ENCODE measurements around the gene SH3BGRL2. TPM values are rescaled to one million over a fixed set of nuclear protein-coding genes. Genes with fewer than 3 reads are reported as not detected.
"Not testable (repeated sequence)": the region's sequence is repeated elsewhere in the genome, so short reads cannot be mapped to it uniquely, and the experiment has no call there.

SH3BGRL2 gene
- total RNA-seq, 4 donors from 2014 or later = 18.2 to 65.4 (median 40.1) TPM

DNA sequence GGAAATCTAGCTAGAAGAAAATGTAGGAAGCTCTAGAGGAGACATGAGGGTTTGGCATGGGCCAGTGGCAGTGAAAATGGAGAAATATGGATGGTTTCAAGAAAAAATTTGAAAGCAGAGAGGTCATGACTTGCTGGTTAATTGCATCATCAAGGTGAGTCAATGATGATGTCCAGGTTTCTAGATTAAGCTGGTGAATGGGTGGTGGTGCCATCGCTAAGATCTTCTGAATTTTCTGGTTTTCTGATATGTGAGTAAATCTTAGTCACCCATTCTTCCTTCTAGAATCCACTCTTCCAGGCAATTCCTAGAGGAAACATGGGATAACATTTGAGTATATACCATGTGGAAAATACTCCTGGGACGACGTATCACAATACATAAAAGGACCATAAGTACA, 25.0 kb downstream of the SH3BGRL2 start:
- TF ChIP-seq POLR2A (IDR thresholded peaks at IDR 0.05) = no peak
- H3K4me3 ChIP-seq (ENCODE audit: low read depth, poor library complexity, severe bottlenecking) = no peak overlapping the region
- intact Hi-C loops (cut with DNase I; ENCODE audit: low total_unique reads) = no loop called here
- WGBS, 2 donors = 96% methylated on average over 3 of the region's 3 CpGs
- no peak for DNase-seq (ENCODE audit: low spot score in 2 of 2)

DNA sequence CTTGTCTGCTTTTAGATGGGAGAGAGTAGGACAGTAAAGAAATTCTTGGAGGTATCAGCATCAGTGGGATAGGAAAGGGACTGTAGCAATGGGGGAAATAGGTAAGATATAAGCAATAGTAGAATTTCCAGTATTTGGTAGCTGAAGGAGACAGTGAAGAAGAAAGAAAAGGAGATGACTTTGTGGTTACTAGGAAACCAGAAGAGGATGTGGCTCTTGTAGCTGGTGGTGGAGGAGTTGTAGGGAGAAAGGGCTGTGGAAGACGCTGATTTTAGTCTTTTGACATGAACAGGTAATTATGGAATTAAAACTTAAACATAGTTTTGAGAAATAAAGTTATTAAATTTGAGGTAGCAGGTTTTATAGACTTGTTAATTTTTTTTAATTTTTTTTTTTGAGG, 26.1 kb downstream of the SH3BGRL2 start:
- no peak overlapping the region for H3K4me3 ChIP-seq (ENCODE audit: low read depth, poor library complexity, severe bottlenecking)
- TF ChIP-seq, protein P1, sequence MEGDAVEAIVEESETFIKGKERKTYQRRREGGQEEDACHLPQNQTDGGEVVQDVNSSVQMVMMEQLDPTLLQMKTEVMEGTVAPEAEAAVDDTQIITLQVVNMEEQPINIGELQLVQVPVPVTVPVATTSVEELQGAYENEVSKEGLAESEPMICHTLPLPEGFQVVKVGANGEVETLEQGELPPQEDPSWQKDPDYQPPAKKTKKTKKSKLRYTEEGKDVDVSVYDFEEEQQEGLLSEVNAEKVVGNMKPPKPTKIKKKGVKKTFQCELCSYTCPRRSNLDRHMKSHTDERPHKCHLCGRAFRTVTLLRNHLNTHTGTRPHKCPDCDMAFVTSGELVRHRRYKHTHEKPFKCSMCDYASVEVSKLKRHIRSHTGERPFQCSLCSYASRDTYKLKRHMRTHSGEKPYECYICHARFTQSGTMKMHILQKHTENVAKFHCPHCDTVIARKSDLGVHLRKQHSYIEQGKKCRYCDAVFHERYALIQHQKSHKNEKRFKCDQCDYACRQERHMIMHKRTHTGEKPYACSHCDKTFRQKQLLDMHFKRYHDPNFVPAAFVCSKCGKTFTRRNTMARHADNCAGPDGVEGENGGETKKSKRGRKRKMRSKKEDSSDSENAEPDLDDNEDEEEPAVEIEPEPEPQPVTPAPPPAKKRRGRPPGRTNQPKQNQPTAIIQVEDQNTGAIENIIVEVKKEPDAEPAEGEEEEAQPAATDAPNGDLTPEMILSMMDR (IDR thresholded peaks at IDR 0.05) = no peak
- TF ChIP-seq POLR2A (IDR thresholded peaks at IDR 0.05) = no peak
- intact Hi-C loops (cut with DNase I; ENCODE audit: low total_unique reads) = no loop called here
- 82 to 86% methylated on average over 1 of the region's 1 CpG for WGBS, 2 donors
- no peak for DNase-seq (ENCODE audit: low spot score in 2 of 2)

DNA sequence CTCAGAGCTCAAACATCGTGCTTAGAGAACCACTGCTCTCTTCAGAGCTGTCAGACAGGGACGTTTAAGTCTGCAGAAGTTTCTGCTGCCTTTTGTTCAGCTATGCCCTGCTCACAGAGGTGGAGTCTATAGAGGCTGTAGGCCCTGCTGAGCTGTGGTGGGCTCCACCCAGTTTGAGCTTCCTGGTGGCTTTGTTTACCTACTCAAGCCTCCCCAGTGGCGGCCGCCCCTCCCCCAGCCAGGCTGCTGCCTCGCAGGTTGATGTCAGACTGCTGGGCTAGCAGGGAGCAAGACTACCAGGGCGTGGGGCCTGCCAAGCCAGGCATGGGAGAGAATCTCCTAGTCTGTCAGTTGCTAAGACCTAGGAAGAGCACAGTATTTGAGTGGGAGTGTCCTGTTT, 32.5 kb downstream of the SH3BGRL2 start:
- DNase-seq (ENCODE audit: low spot score in 2 of 2); H3K4me3 ChIP-seq (ENCODE audit: low read depth, poor library complexity, severe bottlenecking); intact Hi-C loops (cut with DNase I; ENCODE audit: low total_unique reads): not testable (repeated sequence)
- 83 to 89% methylated on average over 6 of the region's 6 CpGs for WGBS, 2 donors

DNA sequence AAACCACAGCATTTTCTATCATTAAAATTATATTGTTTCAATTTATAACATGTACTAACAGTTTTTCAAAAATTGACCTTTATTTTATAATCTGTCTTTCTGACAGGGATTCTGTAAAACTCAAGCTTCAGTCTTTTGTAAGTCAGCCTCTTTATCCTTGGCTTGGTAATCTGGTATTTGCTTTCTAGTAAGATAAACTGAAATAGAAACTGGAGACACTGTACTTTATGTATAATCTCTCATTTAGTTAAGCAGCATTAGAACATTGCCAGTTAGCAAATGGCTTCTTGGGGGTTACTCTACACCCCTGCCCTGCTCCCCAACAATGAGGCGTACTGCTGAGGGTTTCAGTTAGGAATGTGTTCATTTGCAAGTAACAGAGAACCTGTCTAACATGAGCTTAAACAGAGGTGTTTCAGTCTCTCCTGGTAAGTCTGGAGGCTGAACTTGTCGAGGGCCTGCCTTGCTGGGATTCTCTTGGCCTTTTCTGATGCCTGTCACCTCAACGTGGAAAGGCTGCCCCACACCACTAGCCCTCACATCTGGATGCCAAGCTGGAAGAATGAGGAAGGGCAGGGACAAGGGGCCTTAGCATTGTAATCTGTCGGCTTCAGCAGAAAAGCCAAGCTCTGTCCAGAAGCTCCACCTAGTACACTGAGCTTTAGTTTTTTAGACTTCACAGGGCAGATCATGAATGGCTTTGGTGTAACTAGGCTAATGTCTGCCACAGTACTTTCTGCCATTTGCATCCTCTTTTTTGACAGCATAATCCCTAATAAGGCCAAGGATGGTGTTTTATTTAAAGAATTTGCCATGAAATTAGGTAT, 34.8 kb downstream of the SH3BGRL2 start:
- TF ChIP-seq, protein P1 (IDR thresholded peaks at IDR 0.05) = no peak
- TF ChIP-seq POLR2A (IDR thresholded peaks at IDR 0.05) = no peak
- no peak overlapping the region for H3K4me3 ChIP-seq (ENCODE audit: low read depth, poor library complexity, severe bottlenecking)
- no peak for DNase-seq (ENCODE audit: low spot score in 2 of 2)
- intact Hi-C loops (cut with DNase I; ENCODE audit: low total_unique reads) = no loop called here
- WGBS, 2 donors = 68 to 75% methylated on average over 4 of the region's 4 CpGs

DNA sequence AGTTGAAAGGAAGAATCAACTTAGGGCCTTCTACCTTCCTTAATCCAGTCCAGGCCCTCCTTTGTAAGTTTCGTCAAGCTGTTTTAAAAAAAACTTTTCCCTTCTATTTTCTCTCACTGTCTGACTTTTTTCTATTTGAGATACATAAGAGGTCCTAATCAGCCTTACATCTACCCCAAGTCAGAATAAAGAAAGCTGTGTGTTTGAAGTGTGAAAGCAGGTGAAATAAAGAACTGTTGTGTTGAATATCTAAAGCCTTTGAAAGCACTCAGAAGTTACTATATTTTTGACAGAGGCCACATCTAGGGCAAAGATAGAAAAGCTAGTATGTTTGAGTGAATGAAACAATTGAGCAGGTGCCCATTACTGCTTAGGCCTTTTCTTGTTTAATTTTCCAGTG, 35.5 kb downstream of the SH3BGRL2 start:
- WGBS, 2 donors = 87 to 89% methylated on average over 1 of the region's 1 CpG
- DNase-seq (ENCODE audit: low spot score in 2 of 2) = no peak
- intact Hi-C loops (cut with DNase I; ENCODE audit: low total_unique reads) = no loop called here

DNA sequence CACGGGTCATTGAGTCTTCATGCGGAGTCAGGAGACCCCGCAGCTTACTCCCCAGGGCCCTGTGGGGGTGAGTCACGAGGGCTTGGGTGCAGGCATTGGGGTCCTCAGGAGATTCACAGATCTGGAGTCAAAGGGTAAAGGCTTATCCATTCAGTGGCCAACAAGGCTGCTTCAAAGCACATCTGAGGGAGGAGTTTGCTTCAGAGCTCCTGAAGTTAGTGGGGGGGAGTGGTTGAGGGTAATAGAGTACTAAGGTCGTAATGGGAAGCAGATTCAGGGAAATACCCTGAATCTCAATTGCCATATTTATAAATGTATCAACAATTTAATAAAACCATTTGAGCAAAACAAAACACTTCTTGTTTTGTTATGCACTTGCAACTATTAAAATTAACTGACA, 37.3 kb downstream of the SH3BGRL2 start:
- no peak overlapping the region for H3K4me3 ChIP-seq (ENCODE audit: low read depth, poor library complexity, severe bottlenecking)
- intact Hi-C loops (cut with DNase I; ENCODE audit: low total_unique reads) = no loop called here
- no peak for TF ChIP-seq POLR2A (IDR thresholded peaks at IDR 0.05)
- TF ChIP-seq, protein P1 (IDR thresholded peaks at IDR 0.05) = no peak
- 85 to 91% methylated on average over 5 of the region's 5 CpGs for WGBS, 2 donors
- no peak for DNase-seq (ENCODE audit: low spot score in 2 of 2)

More for the DNA sequence above, 35.5 kb downstream of the SH3BGRL2 start:
- TF ChIP-seq, protein P1 (IDR thresholded peaks at IDR 0.05) = no peak
- TF ChIP-seq POLR2A (IDR thresholded peaks at IDR 0.05) = no peak
- H3K4me3 ChIP-seq (ENCODE audit: low read depth, poor library complexity, severe bottlenecking) = no peak overlapping the region

DNA sequence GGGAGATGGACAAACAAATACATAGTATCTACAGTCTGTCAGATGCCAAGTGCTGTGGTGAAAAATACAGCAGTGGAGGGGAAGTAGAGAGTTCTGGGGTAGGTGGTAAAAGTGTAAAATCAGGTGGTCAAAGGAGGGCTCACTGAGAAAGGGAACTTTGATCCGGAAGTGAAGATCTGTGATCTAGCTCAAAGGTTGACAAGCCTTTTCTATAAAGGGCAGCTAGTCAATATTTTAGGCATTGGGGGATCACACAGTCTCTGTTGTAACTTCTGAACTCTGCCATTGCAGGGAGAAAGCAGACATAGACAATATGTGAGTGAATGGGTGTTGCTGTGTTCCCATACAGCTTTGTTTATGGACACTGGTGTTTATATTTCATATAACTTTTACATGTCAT, 38.6 kb downstream of the SH3BGRL2 start:
- WGBS, 2 donors = 79 to 92% methylated on average over 1 of the region's 1 CpG
- intact Hi-C loops (cut with DNase I; ENCODE audit: low total_unique reads) = no loop called here
- no peak for DNase-seq (ENCODE audit: low spot score in 2 of 2)
- TF ChIP-seq POLR2A (IDR thresholded peaks at IDR 0.05) = no peak
- TF ChIP-seq, protein P1 (IDR thresholded peaks at IDR 0.05) = no peak
- H3K4me3 ChIP-seq (ENCODE audit: low read depth, poor library complexity, severe bottlenecking) = no peak overlapping the region
